ENCODE results near the gene PRPH.
"Not testable (repeated sequence)": the region's sequence is repeated elsewhere in the genome, so short reads cannot be mapped to it uniquely, and the experiment has no call there.

The PRPH gene

DNA sequence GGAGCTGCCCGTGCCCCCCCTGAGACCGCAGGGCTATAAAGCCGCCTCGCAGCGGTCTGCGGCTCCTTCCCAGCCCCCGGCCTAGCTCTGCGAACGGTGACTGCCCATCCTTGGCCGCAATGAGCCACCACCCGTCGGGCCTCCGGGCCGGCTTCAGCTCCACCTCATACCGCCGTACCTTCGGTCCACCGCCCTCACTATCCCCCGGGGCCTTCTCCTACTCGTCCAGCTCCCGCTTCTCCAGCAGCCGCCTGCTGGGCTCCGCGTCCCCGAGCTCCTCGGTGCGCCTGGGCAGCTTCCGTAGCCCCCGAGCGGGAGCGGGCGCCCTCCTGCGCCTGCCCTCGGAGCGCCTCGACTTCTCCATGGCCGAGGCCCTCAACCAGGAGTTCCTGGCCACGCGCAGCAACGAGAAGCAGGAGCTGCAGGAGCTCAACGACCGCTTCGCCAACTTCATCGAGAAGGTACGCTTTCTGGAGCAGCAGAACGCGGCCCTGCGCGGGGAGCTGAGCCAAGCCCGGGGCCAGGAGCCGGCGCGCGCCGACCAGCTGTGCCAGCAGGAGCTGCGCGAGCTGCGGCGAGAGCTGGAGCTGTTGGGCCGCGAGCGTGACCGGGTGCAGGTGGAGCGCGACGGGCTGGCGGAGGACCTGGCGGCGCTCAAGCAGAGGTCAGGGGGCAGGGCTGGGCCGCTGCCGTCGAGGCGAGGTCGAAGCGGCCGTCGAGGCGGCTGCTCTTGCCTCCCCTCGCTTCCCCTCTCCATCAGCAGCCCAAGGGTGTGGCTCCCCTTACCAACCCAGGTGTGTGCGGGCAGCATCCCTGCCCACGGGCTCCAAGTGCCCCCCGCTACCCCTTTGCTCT, at the start of gene PRPH:
PRPH (plus strand) TSS at position 66 of the 855 bp plus-strand sequence; CDS start at position 120, 54 bp downstream.
- no peak for DNase-seq (ENCODE audit: low read depth)

- no peak for DNase-seq (ENCODE audit: low read depth)
These were observed 43.6 kb upstream of the PRPH start for GRCh38 chr12:49251357-49251756.

- no peak for DNase-seq (ENCODE audit: low read depth)
These were observed 41.8 kb upstream of the PRPH start for GRCh38 chr12:49253033-49253623.

GRCh38 chr12:49255456-49255855, 39.5 kb upstream of the PRPH start:
- not testable (repeated sequence) for DNase-seq (ENCODE audit: low read depth)

- DNase-seq (ENCODE audit: low read depth) = no peak
These were observed 38.9 kb upstream of the PRPH start for GRCh38 chr12:49255857-49256637.

- not testable (repeated sequence) for DNase-seq (ENCODE audit: low read depth)
These were observed 37.3 kb upstream of the PRPH start for GRCh38 chr12:49257508-49258184.

DNA sequence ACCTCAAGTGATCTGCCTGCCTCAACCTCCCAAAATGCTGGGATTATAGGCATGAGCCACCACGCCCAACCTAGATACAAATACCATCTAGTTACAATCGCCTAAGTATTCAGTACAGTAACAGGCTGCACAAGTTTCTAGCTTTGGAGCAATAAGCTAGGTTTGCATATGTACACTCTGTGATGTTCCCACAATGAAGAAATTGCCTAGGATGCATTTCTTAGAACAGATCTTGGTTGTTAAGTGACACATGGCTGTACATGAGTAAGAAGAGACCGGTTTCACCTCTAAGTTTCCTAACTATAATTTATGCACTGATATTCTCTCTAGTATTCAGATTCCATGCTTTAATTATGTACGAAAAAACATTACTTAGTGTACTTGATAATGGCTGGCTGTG, 35.5 kb upstream of the PRPH start:
- DNase-seq (ENCODE audit: low read depth) = no peak

DNA sequence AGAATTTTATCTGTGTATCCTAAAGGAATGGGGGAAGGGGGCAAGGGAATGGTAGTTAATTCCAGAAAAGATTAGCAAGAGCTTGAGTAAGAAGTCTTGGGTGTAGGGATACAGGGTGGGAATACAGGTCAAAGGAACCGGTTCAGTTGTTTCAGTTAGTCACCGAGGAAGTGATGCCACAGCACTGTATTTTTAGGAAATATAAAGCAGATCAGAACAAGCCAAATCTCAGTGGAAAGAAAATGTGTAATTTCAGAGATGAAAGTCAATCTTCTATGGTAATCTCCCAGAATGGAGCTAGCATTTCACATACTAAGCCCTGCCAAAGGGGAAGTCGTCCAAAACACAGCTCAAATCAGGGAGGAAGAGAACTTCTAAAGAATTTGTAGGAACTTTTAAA, 34.8 kb upstream of the PRPH start:
- DNase-seq (ENCODE audit: low read depth) = no peak

DNA sequence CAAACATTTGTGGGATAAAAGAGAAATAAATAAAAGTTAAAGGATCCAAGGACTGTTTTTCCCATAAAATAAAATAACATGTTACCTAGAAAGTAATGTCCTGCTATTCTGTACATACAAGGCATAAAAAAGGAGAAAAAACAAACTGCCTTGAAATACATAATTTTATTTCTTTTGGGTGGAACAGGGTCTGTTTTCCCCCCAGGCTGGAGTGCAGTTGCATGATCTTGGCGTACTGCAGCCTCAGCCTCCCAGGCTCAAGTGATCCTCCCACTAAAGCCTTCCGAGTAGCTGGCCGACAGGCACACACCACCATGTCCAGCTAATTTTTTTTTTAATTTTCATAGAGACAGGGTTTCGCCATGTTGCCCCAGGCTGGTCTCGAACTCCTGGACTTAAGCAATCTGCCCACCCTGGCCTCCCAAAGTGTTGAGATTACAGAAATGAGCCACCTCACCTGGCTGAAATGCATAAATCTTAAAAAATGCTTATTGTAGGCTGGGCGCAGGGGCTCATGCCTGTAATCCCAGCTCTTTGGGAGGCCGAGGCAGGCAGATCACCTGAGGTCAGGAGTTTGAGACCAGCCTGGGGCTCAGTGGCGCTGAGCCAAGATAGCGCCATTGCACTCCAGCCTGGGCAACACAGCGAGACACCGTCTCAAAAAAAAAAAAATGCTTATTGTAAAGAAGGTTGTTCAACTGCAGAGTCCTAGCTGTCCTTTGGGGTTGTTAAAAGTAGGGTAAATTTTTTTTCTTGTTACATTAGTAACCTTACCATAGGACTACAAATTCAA, 34.2 kb upstream of the PRPH start:
- no peak for DNase-seq (ENCODE audit: low read depth)

DNA sequence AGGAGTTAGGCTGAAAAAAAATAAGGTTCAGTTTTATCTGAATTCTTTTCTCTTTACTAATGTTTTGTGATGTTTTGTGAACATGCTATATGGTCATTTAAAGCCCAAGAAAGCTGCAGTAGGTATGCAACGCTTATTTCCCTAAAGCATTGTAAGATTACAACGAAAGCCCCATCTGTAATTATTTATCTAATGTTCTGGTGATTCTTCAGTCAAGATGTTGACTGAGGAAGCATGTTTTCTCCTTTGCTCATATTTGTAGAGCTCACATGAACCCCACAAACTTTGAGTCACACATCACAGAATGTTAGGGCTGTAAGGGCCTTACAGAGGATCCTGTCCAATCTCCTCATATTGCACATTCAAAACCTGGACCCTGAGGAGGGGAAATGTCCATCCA, 33.2 kb upstream of the PRPH start:
- no peak for DNase-seq (ENCODE audit: low read depth)

DNA sequence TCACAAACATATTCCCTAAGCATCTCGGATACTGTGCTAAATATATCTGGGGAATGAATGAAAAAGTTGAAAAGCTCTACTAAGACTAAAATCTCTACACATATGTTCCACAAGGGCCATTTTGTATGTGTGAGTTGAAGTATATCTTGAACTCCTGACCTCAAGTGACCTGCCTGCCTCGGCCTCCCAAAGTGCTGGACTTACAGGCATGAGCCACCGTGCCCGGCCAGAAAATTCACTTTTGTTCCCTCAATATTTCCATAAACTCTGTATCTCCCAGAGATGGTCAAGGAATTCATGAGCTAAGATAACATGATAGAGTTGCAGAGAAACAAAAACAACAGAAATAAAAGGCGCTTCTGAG, 31.6 kb upstream of the PRPH start:
- DNase-seq (ENCODE audit: low read depth) = no peak

- DNase-seq (ENCODE audit: low read depth) = no peak
These were observed 30.5 kb upstream of the PRPH start for GRCh38 chr12:49264466-49264872.

- peak; percentile 93 for DNase-seq (ENCODE audit: low read depth)
These were observed 29.8 kb upstream of the PRPH start, which contains the start of gene TUBA1C for GRCh38 chr12:49264873-49265792. Gene TUBA1C, plus strand, starts transcription at chr12:49265082. Its CDS starts 100 bp downstream, at chr12:49265182.

DNA sequence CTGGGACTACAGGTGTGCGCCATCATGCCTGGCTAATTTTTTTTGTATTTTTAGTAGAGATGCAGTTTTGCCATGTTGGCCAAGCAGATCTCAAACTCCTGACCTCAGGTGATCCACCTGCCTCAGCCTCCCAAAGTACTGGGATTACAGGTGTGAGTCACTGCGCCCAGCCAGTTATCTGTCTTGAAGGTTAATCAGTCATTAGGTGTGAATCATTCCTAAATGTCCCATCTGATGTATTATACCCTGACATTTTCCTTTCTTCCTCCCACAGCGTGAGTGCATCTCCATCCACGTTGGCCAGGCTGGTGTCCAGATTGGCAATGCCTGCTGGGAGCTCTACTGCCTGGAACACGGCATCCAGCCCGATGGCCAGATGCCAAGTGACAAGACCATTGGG, 25.8 kb upstream of the PRPH start:
- not testable (repeated sequence) for DNase-seq (ENCODE audit: low read depth)

GRCh38 chr12:49272790-49273725, 21.9 kb upstream of the PRPH start:
- peak; percentile 15 for DNase-seq (ENCODE audit: low read depth)

DNA sequence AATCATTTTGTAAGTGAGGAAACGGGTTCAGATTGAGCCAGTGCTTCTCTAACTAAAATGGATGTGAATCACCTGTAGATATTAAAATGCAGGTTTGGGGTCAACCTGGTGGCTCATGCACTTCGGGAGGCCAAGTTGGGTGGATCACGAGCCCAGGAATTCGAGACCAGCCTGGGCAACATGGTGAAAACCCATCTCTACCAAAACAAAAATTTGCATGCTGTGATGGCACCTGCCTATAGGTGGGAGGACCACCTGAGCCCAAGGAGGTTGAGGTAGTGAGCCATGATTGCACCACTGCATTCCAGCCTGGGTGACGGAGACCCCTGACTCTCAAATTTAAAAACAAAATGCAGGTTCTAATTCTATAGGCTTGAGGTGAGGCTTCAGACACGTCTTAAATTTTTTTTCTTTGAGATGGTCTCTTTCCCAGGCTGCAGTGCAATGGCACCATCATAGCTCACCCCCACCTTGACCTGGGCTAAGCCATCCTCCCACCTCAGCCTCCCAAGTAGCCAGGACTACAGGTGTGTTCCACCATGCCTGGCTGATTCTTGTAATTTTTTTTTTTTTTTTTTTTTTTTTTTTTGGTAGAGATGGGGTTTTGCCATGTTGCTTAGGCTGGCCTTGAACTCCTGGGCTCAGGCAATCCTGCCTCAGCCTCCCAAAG, 21.1 kb upstream of the PRPH start:
- DNase-seq (ENCODE audit: low read depth) = no peak

- DNase-seq (ENCODE audit: low read depth) = no peak
These were observed 20.4 kb upstream of the PRPH start for GRCh38 chr12:49274396-49275069.

Data from CMK (cell line).